HG03378 (cell line): ENCODE results near the gene UBAP2L.
"Not testable (repeated sequence)": the region's sequence is repeated elsewhere in the genome, so short reads cannot be mapped to it uniquely, and the experiment has no call there.

Experiments
- ATAC-seq: cut with Tn5 transposase; IDR thresholded peaks from one replicate; pipeline ENCODE4 v1.9.1; 2021; ENCODE audit warnings: mild to moderate bottlenecking, moderate library complexity; ENCODE audit not compliant: unreplicated experiment

UBAP2L gene

GRCh38 chr1:154307670-154308270, 87.0 kb downstream of the UBAP2L start:
- ATAC-seq: not testable (repeated sequence)

- not testable (repeated sequence) for ATAC-seq
These were observed 88.4 kb downstream of the UBAP2L start for GRCh38 chr1:154309136-154309535.

GRCh38 chr1:154312229-154313065, 91.7 kb downstream of the UBAP2L start:
- ATAC-seq: not testable (repeated sequence)

GRCh38 chr1:154313066-154313356, 92.3 kb downstream of the UBAP2L start:
- no peak for ATAC-seq

- not testable (repeated sequence) for ATAC-seq
These were observed 93.5 kb downstream of the UBAP2L start for GRCh38 chr1:154314226-154314625.

GRCh38 chr1:154316704-154317103, 95.9 kb downstream of the UBAP2L start:
- ATAC-seq: no peak

GRCh38 chr1:154318386-154318785, 97.6 kb downstream of the UBAP2L start:
- no peak for ATAC-seq
